Measurements from ENCODE around the gene UBAP2L.

- no peak for TF ChIP-seq CTCF (IDR thresholded peaks at IDR 0.05)
- TF ChIP-seq POLR2A (IDR thresholded peaks at IDR 0.05) = no peak
Measured at GRCh38 chr1:154265586-154265985, 44.8 kb downstream of the UBAP2L start.

Measured in thyroid gland (tissue), 4 donors.